Measurements from ENCODE around the gene SRP68.

The SRP68 gene

GRCh38 chr17:76003915-76004314 is 68.4 kb downstream of the SRP68 start:
- in situ Hi-C loops (cut with MboI; ENCODE audit: low sequenced_read_pairs) = loop anchor here (25.0 kb wide), 1 partner anchor 242 kb away; the partner anchor contains the start of gene GALK1

- in situ Hi-C loops (cut with MboI; ENCODE audit: low sequenced_read_pairs) = loop anchor here (25.0 kb wide), 1 partner anchor 240 kb away; the partner anchor contains the start of gene GALK1
These were observed 70.2 kb downstream of the SRP68 start for GRCh38 chr17:76002100-76002499.

GRCh38 chr17:76000755-76001521 is 71.4 kb downstream of the SRP68 start, which contains the start of gene CDK3:
Gene CDK3 (plus strand): TSS chr17:76000855. CDS start chr17:76001426, 571 bp downstream.
- in situ Hi-C loops (cut with MboI; ENCODE audit: low sequenced_read_pairs) = loop anchor here (25.0 kb wide), 1 partner anchor 239 kb away; the partner anchor contains the start of gene GALK1

GRCh38 chr17:76000016-76000754 is 72.1 kb downstream of the SRP68 start:
- in situ Hi-C loops (cut with MboI; ENCODE audit: low sequenced_read_pairs) = loop anchor here (25.0 kb wide), 1 partner anchor 238 kb away; the partner anchor contains the start of gene GALK1

GRCh38 chr17:75998327-75998795 is 74.0 kb downstream of the SRP68 start:
- in situ Hi-C loops (cut with MboI; ENCODE audit: low sequenced_read_pairs) = no loop called here

GRCh38 chr17:75996665-75997590 is 75.4 kb downstream of the SRP68 start:
- in situ Hi-C loops (cut with MboI; ENCODE audit: low sequenced_read_pairs) = no loop called here

- in situ Hi-C loops (cut with MboI; ENCODE audit: low sequenced_read_pairs) = no loop called here
These were observed 76.9 kb downstream of the SRP68 start for GRCh38 chr17:75995385-75995925.

- in situ Hi-C loops (cut with MboI; ENCODE audit: low sequenced_read_pairs) = no loop called here
These were observed 77.4 kb downstream of the SRP68 start for GRCh38 chr17:75994802-75995370.

- in situ Hi-C loops (cut with MboI; ENCODE audit: low sequenced_read_pairs) = no loop called here
These were observed 80.9 kb downstream of the SRP68 start for GRCh38 chr17:75991396-75991795.
